ENCODE results near the gene MYMK.
A peak's percentile ranks its signal among the peaks of the same experiment; 100 is the strongest.

Gene MYMK

GRCh38 chr9:133534346-133535291 is 9.9 kb upstream of the MYMK start, which contains the start of gene ADAMTSL2:
Gene ADAMTSL2 (plus strand): TSS chr9:133534704. CDS start chr9:133536713, 2,009 bp downstream.
- DNase-seq, result peak; percentile 69

DNA sequence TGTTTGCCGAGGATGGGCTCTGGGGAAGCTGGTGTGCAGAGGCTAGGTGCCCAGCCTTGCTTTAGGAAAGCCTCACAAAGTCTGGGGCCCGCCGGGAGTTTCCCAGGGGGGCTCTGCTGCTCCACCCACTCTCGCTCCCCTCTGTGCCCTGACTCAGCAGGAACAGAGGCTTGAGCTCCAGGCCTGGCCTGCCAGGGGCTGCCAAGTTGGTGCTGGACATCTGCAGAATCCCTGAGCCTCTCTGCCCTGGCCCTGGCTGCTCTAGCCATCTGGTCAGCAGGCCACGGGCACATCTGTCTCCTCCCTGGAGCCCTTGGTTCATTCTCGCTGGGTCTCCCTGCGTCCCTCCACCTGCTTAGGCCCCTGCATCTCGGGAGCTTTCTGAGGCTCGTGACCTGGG is 9.1 kb upstream of the MYMK start:
- DNase-seq, result no peak

DNA sequence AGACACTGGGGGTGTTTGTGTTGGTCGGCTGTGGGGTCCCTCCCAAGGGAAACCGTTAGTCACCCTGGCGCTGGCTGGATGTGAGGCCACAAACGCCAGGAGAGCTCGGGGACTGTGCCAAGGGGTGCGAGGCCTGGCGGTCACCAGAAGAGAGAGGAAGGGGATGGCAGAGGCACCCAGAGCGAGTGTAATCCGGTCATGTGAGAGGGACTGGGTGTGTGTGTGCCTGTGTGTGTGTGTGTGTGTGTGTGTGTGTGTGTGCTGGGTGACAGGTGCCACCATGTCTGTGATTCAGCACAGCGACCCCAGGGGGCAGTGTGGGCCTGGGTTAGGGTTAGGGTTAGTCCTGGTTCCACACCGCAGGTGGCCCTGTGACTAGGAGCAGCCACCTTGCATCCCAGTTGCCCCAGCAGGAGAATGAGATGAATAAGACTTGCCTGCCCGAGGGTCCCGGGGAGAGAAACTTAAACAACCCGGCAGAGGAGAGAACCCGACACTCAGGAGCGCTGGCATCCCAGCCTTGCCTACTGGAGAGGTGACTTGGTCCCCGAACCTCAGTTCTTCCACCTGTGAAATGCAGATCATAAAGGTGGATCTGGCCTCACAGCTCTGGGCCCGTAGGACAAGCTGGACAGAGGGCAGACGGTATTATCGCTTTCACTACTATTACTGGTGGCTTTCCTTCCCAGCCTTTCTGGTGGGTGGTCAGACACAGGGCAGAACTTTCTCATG is 8.3 kb upstream of the MYMK start:
- peak; percentile 65 for DNase-seq

DNA sequence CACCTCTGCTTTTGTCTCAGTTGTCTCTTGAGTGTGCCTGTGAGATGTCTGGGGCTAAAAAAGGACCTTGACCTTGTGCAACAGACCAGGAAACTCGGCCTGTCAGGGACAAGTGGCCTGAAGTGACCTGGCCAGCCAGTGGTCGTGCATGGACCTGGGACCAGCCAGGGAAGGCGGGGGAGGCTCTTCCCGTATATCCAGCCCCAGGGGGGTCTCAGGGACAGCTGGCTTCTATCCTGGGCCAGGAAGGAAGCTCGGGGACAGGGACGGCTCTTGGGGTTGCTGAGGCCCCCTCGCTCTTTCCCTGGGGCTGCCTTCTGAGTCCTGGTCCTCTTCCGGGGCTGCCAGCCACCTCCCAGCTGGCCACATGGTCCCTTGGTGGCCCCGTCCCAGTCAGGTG is 6.5 kb upstream of the MYMK start:
- no peak for DNase-seq

DNA sequence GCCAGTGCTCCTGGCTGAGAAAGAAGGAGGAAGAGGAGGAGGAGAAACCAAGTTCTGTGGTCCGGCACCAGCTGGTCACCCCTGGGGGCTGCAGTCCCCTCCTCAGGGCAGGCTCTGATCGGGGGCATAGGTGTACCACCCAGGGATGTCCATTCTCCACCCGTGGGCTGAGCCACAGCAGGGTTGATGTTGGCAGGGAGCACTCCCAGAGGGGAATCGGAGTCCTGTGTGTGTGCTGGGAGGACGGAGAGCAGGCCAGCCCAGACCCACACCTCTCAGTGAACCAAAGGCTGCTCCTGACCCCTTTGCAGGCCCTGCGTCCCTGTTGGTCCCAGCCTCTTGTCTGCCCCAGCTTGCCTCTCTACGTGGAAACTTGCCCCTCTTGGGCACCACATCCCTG is 5.1 kb upstream of the MYMK start:
- no peak for DNase-seq

GRCh38 chr9:133529457-133529856 is 4.7 kb upstream of the MYMK start:
- DNase-seq, result no peak

- no peak for DNase-seq
These were observed 4.1 kb upstream of the MYMK start for GRCh38 chr9:133528876-133529241.

GRCh38 chr9:133528001-133528875 is 3.5 kb upstream of the MYMK start:
- no peak for DNase-seq

- no peak for DNase-seq
These were observed 2.7 kb upstream of the MYMK start for GRCh38 chr9:133527444-133527920.

- no peak for DNase-seq
These were observed 2.1 kb upstream of the MYMK start for GRCh38 chr9:133526721-133527321.

GRCh38 chr9:133525677-133526076 is 918 bp upstream of the MYMK start:
- DNase-seq, result no peak

DNA sequence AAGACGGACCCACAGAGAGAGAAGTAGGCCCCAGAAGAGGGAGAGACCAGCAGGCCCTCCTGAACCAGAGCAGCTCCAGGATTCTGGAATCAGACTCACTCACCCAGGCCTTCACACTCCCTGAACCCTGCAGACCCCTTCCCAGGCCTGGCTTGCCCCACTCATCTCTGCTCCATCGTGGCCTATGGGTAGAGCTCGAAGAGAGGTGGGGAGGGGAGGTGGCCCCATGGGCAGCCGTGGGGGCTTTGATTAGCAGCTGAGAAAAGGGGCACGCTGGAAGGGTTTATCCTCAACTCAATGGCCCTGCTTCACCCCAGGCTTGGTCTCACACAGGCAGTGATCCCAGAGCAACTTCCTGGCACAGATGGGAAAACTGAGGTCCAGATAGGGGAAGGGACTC is 613 bp downstream of the MYMK start:
- DNase-seq, result no peak

DNA sequence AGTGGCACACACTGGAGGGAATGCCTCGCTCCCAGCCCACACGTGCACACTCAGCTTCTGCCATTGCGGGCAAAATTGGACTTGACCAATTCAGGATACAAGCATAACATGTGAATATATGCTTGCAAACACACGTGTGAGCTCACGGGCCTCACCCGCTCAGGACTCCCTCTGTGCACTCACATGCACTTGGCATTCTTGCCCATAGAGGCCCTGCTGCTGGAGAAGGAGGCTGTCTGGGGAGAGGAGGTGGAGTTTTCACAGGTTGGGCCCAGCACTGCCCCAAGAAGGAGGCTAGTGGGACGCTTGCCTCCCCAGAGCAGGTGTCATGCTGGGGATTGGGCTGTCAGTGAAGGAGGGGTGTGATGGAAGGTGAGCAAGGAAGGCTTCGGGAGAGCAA is 1.7 kb downstream of the MYMK start:
- DNase-seq, result no peak

GRCh38 chr9:133522073-133522910 is 2.5 kb downstream of the MYMK start:
- no peak for DNase-seq

- DNase-seq, result no peak
These were observed 3.4 kb downstream of the MYMK start for GRCh38 chr9:133521122-133522072.

- no peak for DNase-seq
These were observed 4.5 kb downstream of the MYMK start for GRCh38 chr9:133520121-133520835.

DNA sequence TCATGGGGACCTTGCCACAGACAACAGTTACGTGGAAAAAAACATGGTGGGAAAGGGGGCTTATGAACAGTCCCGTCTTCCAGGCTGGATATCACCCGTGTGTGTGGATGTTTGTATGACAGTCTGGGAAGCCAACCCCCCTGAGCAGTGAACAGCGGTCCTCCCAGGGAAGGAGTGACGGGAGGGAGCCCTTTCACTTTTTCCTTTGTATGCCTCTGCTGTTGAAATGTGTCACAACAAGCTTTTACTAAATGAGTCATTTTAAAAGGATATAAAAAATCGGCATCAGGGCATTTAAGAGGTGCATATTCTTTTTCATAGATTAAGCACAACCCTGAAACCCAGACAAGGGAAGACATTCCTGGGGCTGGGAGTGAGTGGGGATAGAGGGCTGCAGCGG is 5.1 kb downstream of the MYMK start:
- no peak for DNase-seq

DNA sequence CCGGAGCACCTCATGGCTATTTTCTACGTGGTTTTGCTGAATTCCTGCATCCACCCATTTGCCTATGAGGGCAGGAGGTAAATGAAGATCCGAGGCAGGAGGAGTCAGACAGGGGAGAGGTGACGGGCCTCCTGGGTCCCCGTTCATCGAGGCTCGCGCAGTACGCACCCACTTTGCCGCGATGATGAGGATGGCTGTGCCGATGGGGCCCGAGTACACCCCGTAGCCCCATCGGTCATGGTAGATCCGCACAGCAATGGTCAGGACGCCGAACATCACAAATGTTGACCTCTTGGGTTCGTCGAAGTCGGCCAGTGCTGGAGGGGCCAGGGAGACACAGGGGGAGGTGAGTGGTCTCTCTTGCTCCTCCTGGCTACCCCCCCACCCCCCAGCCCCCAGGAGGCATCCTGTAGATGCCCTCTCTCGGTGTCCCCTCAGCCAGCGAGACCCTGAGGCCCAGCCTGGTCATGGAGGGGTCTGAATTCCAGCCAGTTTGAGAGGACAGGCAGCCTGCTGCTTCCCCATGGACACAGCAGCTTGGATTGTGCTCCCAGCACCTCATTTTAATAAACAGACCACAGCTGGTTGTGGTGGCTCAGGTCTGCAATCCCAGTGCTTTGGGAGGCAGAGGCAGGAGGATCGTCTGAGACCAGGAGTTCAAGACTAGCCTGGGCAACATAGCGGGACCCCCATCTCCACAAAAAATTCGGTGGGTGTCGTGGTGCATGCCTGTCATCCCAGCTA is 5.9 kb downstream of the MYMK start:
- no peak for DNase-seq

GRCh38 chr9:133518200-133518599 is 6.6 kb downstream of the MYMK start:
- DNase-seq, result no peak
